T-cell (primary cell): Measurements from ENCODE around the gene RNU6-9. TPM values are rescaled to one million over a fixed set of nuclear protein-coding genes. Genes with fewer than 3 reads are reported as not detected.
A peak's percentile ranks its signal among the peaks of the same experiment; 100 is the strongest.

Experiments used
- ATAC-seq, 4 experiments: fragments of 200-7000 bp in 3 of 4; fragments of 150-1000 bp in 1 of 4; cut with Tn5 transposase; replicated peaks in 1 of 4; 1 replicate in 3 of 4; 2 replicates in 1 of 4; pipeline ENCODE4 v1.10.0; 2021; ENCODE audit warnings: moderate library complexity in 3 of 4, mild to moderate bottlenecking in 2 of 4, moderate number of reproducible peaks in 1 of 4
- CTCF ChIA-PET, 2 donors: fragments of 300-600 bp; sonication (Branson Sonifier 250); formaldehyde crosslinking; loops; one replicate each; lab custom pipeline; 2022; ENCODE audit warnings: antibody characterized with exemption in 2 of 2; lab: Charles Lee
- POLR2A ChIA-PET, 2 donors: fragments of 300-600 bp; sonication (Branson Sonifier 250); formaldehyde crosslinking; loops; one replicate each; lab custom pipeline; 2022; ENCODE audit warnings: antibody characterized with exemption in 2 of 2; lab: Charles Lee
- DNase-seq, 35 experiments: peaks; one replicate each; pipeline versions ENCODE4 v3.0.0 to v3.0.0-alpha.2; 2013 to 2023
- H3K27ac ChIP-seq: one replicate; pipeline ENCODE4 v1.5.1; 2013; ENCODE audit warnings: low read length
- H3K27me3 ChIP-seq, 2 experiments: replicated peaks in 1 of 2; 1 replicate in 1 of 2; 2 replicates in 1 of 2; pipeline versions ENCODE4 v1.6.1 to v1.7.0; 2013; ENCODE audit warnings: low read length in 1 of 2, mixed read lengths in 1 of 2; ENCODE audit not compliant: control insufficient read depth in 2 of 2, insufficient read depth in 2 of 2; ENCODE audit errors: extremely low read depth in 1 of 2
- H3K36me3 ChIP-seq, 2 donors: 1 replicate in 1 of 2; 2 replicates in 1 of 2; pipeline versions ENCODE4 v1.6.1 to v1.7.0; 2013; ENCODE audit warnings: low read length in 1 of 2; ENCODE audit not compliant: control insufficient read depth in 2 of 2, insufficient read depth in 1 of 2; ENCODE audit errors: extremely low read depth in 1 of 2
- H3K4me1 ChIP-seq, 2 experiments: 1 replicate in 1 of 2; 2 replicates in 1 of 2; pipeline versions ENCODE4 v1.6.1 to v1.7.0; 2013; ENCODE audit warnings: low read length in 2 of 2, mixed read lengths in 1 of 2; ENCODE audit not compliant: insufficient read depth in 2 of 2, control insufficient read depth in 1 of 2; ENCODE audit errors: extremely low read depth in 1 of 2
- H3K4me3 ChIP-seq, 2 donors: 1 replicate in 1 of 2; 2 replicates in 1 of 2; pipeline versions ENCODE4 v1.5.1 to v1.7.0; 2013; ENCODE audit warnings: mild to moderate bottlenecking in 2 of 2, low read length in 1 of 2, moderate library complexity in 1 of 2; ENCODE audit not compliant: control insufficient read depth in 1 of 2; ENCODE audit errors: extremely low read depth in 1 of 2
- H3K9me3 ChIP-seq: 2 replicates; pipeline ENCODE4 v1.7.0; 2013
- H3K27ac Mint-ChIP-seq, 2 donors: one replicate each; pipeline ENCODE4 v1.8.0; 2020 to 2021; ENCODE audit warnings: mild to moderate bottlenecking in 2 of 2, mixed read lengths in 2 of 2
- H3K27me3 Mint-ChIP-seq, 2 donors: one replicate each; pipeline ENCODE4 v1.8.0; 2021 to 2022; ENCODE audit warnings: mixed read lengths in 2 of 2
- H3K36me3 Mint-ChIP-seq: one replicate; pipeline ENCODE4 v1.8.0; 2021; ENCODE audit warnings: mixed read lengths
- H3K4me1 Mint-ChIP-seq, 3 donors: one replicate each; pipeline ENCODE4 v1.8.0; 2020 to 2022; ENCODE audit warnings: mixed read lengths in 3 of 3, mild to moderate bottlenecking in 1 of 3
- H3K4me3 Mint-ChIP-seq, 3 donors: one replicate each; pipeline ENCODE4 v1.8.0; 2020 to 2022; ENCODE audit warnings: mild to moderate bottlenecking in 3 of 3, mixed read lengths in 3 of 3, moderate library complexity in 3 of 3
- H3K9me3 Mint-ChIP-seq, 3 donors: one replicate each; pipeline ENCODE4 v1.8.0; 2020 to 2022; ENCODE audit warnings: mixed read lengths in 3 of 3
- WGBS: methylation state at CpG from one replicate; pipeline ENCODE4 v1.1.5; 2013; ENCODE audit warnings: missing lambda C conversion rate; ENCODE audit not compliant: insufficient coverage; 5-methylcytosine and 5-hydroxymethylcytosine counted together
- total RNA-seq, 35 experiments: library from RNA in 6 of 35; stranded (reverse) in 6 of 35; fragments of 120-200 nt in 1 of 35; gene quantifications; one replicate each; pipeline versions ENCODE4 v1.2.1 to v1.2.4 and lab custom pipeline; 2013 to 2026

The RNU6-9 gene
- total RNA-seq, 5 donors from 2014 or later (not counting 1 experiment from before 2014, with no cell fraction given): not detected

DNA sequence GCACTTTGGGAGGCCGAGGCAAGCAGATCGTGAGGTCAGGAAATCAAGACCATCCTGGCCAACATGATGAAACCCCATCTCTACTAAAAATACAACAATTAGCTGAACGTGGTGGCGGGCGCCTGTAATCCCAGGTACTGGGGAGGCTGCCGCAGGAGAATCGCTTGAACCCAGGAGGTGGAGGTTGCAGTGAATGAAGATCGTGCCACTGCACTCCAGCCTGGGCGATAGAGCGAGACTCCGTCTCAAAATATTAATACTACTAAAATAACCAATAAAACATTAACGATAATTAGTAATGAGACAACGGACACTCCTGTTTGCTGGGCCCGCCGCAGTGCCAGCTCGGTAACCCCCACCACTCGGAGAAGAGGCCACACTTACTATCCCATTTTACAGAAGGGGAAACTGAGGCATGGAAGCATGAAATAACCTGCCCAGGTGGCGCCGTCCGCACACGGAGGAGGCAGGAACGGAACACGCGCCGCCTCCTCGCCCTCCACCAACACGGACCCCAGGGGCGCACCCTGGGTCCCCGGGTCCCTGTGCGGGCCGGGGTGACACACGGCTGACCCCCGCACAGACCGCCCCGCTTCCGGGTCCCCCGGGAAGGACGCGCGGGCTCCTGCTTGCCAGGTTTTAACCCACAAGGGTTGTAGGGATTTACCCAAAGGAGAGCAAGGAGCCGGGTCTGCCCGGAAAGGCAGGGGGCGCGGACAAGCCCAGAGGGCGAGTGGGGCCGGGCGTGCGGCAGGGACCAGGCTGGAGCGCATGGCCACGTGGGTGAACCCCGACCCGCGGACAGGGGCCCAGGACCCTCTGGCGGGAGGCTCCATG is 18.1 kb downstream of the RNU6-9 start:
- Mint-ChIP-seq H3K4me3 (peak overlapping the region; percentile 76 to 85 (median 79)), H3K27ac (peak overlapping the region; percentile 86), H3K36me3 (peaks cover 11% of the 10 kb centered on the region), H3K27me3 (peaks cover 0 to 2% of the 10 kb centered on the region in 2 donors), H3K4me1 (peaks cover 42 to 56% (median 51%) of the 10 kb centered on the region in 3 donors), H3K9me3 (no peaks in the 10 kb centered on the region)
- no peak for ATAC-seq
- CTCF ChIA-PET: no interaction called here
- Histone ChIP-seq H3K27me3 (peaks cover 0 to 12% of the 10 kb centered on the region in 2 experiments), H3K27ac (peak overlapping the region; percentile 49), H3K9me3 (no peaks in the 10 kb centered on the region), H3K36me3 (peaks cover 0 to 3% of the 10 kb centered on the region in 2 donors), H3K4me3 (peak overlapping the region in 1 of 2 donors; percentile 38), H3K4me1 (peaks cover 31 to 74% of the 10 kb centered on the region in 2 experiments)
- POLR2A ChIA-PET: no interaction called here
- 95% methylated on average over 32 of the region's 54 CpGs for WGBS
- peak in 1 of 35 experiments; percentile 27 for DNase-seq

DNA sequence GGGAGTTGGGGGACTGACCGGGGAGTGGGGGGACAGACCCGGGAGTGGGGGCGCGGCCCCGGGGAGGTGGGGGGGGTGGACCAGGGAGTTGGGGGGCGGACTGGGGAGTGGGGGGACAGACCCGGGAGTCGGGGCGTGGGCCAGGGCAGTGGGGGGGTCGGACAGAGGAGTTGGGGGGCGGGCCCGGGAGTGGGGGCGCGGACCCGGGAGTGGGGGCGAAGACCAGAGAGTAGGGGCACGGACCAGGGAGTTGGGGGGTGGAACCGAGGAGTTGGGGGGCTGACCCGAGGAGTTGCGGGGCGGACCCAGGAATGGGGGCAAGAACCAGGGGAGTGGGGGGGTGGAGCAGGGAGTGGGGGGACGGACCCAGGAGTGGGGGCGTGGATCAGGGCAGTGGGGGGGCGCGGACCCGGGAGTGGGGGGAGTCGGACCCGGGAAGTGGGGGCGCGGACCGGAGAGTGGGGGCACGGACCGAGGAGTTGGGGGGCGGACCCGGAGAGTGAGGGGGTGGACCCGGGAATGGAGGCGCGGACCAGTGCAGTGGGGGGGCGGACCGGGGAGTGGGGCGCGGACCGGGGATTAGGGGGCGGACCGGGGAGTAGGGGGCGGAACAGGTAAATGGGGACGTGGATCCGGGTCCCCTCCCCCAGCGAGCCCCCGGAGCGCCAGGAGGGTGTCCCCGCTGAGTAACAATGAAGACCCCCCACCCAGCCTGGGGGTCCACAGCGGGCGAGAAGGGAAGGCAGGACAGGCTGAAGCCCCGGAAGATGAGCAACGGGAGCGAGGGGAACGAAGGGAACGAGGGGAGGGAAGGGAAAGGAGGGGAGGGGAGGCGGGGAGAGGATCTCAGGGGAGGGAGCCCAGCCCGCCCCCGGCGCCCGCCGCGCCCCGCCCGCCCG is 19.1 kb downstream of the RNU6-9 start:
- H3K27me3 ChIP-seq: peaks cover 0 to 22% of the 10 kb centered on the region in 2 experiments
- ChIA-PET POLR2A (no interaction called here), CTCF (no interaction called here)
- Mint-ChIP-seq H3K9me3 (no peaks in the 10 kb centered on the region), H3K27ac (peak overlapping the region; percentile 64 to 82), H3K27me3 (peaks cover 0 to 2% of the 10 kb centered on the region in 2 donors), H3K4me3 (peak overlapping the region; percentile 78 to 85 (median 81)), H3K4me1 (peaks cover 32 to 45% (median 40%) of the 10 kb centered on the region in 3 donors), H3K36me3 (peaks cover 11% of the 10 kb centered on the region)
- DNase-seq: peak in 9 of 35 experiments; percentile 23 to 56 (median 36)
- H3K4me3 ChIP-seq: peak overlapping the region; percentile 59 to 91
- ATAC-seq: peak in 2 of 4 experiments; percentile 5 to 6
- peaks cover 0 to 3% of the 10 kb centered on the region in 2 donors for H3K36me3 ChIP-seq
- WGBS: 1% methylated on average over 17 of the region's 69 CpGs
- H3K27ac ChIP-seq: peak overlapping the region; percentile 96
- peaks cover 26 to 72% of the 10 kb centered on the region in 2 experiments for H3K4me1 ChIP-seq
- no peaks in the 10 kb centered on the region for H3K9me3 ChIP-seq

DNA sequence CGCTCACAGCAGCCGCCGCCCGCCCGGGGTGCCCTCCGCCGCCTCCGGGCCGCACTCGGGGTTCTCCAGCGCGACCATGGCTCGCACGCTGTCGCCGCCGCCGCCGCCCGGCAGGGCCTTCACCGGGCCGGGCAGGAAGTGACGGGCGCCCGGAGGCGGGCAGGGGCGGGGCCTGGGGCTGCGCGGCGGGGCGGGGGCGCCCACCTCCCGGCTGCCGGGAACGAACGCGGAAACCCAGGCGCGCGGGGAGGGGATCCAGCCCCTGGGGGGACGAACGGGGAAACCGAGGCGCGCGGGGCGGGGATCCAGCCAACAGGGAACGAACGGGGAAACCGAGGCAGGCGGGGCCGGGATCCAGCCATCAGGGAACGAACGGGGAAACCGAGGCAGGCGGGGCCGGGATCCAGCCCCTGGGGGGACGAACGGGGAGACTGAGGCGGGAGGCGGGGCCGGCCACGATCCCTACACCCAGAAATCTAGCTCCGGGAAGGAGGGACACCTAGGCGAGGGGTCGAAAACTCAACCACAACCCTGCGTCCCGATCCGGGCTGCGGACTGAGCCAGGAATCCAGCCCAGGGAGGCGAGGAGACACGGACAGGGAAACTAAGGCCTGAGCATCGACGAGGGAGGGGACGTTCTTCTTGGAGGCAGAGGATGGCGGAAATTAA is 19.9 kb downstream of the RNU6-9 start, which contains the start of gene R3HDM4:
Gene R3HDM4, minus strand, starts transcription at position 140 of the 669 bp plus-strand sequence. Its CDS starts 62 bp downstream, at position 78.
- 0% methylated on average over 64 of the region's 76 CpGs for WGBS
- ATAC-seq (peak; percentile 58 to 63 (median 62)), DNase-seq (peak; percentile 66 to 91 (median 81))
- Mint-ChIP-seq H3K27me3 (peaks cover 0 to 5% of the 10 kb centered on the region in 2 donors), H3K4me1 (peaks cover 28 to 41% (median 36%) of the 10 kb centered on the region in 3 donors), H3K9me3 (no peaks in the 10 kb centered on the region), H3K4me3 (peak within 1 kb of the TSS; percentile 79 to 85 (median 84)), H3K36me3 (peaks cover 11% of the 10 kb centered on the region), H3K27ac (peak within 1 kb of the TSS; percentile 95)
- peak within 1 kb of the TSS; percentile 99 for H3K27ac ChIP-seq
- peaks cover 0 to 3% of the 10 kb centered on the region in 2 donors for H3K36me3 ChIP-seq
- peak within 1 kb of the TSS; percentile 75 to 97 for H3K4me3 ChIP-seq
- H3K9me3 ChIP-seq: no peaks in the 10 kb centered on the region
- H3K4me1 ChIP-seq: peaks cover 26 to 72% of the 10 kb centered on the region in 2 experiments
- ChIA-PET POLR2A (no interaction called here), CTCF (interaction anchor here in 1 of 2 donors (1.0 kb wide), 1 partner anchor 20 kb away, joined by 3 read pairs; the partner anchor contains the start of genes MED16 and RNU6-9)
- peaks cover 0 to 30% of the 10 kb centered on the region in 2 experiments for H3K27me3 ChIP-seq

DNA sequence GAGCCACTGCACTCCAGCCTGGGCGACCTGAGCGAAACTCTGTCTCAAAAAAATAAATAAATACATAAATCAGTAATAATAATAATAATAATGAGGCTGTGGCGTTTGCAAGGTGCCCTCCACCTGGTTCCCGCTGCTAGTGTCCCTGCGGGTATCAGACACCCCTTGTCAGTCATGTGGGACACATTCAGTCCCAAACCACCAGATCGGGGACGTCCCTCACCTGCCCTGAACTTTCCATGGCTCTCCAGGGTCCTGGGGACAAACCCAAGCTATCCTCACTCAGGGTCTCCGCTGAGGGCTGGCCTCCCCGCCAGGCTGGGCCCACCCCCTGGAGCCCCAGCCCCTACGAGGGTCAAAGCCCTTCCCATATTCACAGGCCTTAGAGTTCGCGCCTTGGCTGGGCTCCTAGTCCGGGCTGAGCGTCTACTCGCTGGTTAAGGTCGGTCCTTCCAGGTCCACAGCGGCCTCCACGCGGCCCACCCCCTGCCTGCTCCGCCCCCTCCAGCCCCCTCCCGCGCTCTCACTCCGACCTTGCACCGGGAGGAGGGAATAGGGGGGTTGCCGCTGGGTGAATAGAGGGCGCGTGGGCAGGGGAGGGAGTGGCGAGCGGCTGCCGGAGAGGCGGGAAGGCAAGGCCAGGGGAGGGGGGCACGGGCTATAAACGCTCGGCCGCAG is 23.5 kb downstream of the RNU6-9 start:
- peaks cover 16 to 24% (median 21%) of the 10 kb centered on the region in 3 donors for H3K4me1 Mint-ChIP-seq
- WGBS: 23% methylated on average over 22 of the region's 35 CpGs
- Histone ChIP-seq H3K4me3 (peak overlapping the region; percentile 15 to 67), H3K9me3 (no peaks in the 10 kb centered on the region), H3K27me3 (peaks cover 0 to 44% of the 10 kb centered on the region in 2 experiments), H3K27ac (no peak overlapping the region), H3K36me3 (no peaks in the 10 kb centered on the region), H3K4me1 (peaks cover 16 to 67% of the 10 kb centered on the region in 2 experiments)
- H3K27me3 Mint-ChIP-seq: peaks cover 0 to 5% of the 10 kb centered on the region in 2 donors
- H3K4me3 Mint-ChIP-seq: peak overlapping the region; percentile 25 to 81 (median 64)
- DNase-seq (no peak), ATAC-seq (no peak)
- H3K9me3 Mint-ChIP-seq: no peaks in the 10 kb centered on the region
- no peaks in the 10 kb centered on the region for H3K36me3 Mint-ChIP-seq
- ChIA-PET CTCF (no interaction called here), POLR2A (no interaction called here)
- no peak overlapping the region for H3K27ac Mint-ChIP-seq

DNA sequence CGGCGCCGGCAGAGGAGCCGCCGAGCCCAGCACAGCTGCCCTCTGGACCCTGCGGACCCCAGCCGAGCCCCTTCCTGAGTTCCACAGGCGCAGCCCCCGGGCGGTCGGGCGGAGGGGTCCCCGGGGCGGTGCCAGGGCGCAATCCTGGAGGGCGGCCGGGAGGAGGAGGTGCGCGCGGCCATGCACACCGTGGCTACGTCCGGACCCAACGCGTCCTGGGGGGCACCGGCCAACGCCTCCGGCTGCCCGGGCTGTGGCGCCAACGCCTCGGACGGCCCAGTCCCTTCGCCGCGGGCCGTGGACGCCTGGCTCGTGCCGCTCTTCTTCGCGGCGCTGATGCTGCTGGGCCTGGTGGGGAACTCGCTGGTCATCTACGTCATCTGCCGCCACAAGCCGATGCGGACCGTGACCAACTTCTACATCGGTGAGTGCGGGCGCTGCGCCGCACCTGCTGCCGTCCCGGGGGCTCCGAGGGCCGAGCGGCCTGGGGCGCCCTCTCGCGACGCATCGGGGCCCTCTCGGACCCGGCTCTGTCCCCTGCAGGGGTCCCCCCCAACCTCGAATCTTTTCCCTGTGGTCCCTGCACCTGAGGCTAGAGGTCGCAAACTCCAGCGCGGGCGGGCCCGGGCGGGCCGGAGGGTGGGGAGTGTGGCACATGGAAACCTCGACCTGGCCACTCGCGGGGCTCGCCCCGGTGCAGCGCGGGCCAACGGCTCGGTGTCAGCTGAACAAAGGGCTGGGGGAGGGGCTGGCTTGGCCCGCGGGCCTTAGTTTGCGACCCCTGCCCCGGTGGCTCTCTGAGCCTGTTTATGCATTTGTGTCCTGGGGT is 24.3 kb downstream of the RNU6-9 start, which contains the start of gene KISS1R:
Gene KISS1R, plus strand, starts transcription at position 11 of the 829 bp plus-strand sequence. Its CDS starts 170 bp downstream, at position 181.
- CTCF ChIA-PET: no interaction called here
- H3K27ac ChIP-seq: no peak within 1 kb of the TSS

More for the DNA sequence above, 24.3 kb downstream of the RNU6-9 start, which contains the start of gene KISS1R:
- peak in 2 of 4 experiments; percentile 10 to 11 for ATAC-seq
- DNase-seq: peak in 12 of 35 experiments; percentile 17 to 65 (median 55)
- H3K36me3 ChIP-seq: no peaks in the 10 kb centered on the region
- Mint-ChIP-seq H3K36me3 (no peaks in the 10 kb centered on the region), H3K27me3 (peaks cover 0 to 5% of the 10 kb centered on the region in 2 donors), H3K27ac (peak within 1 kb of the TSS; percentile 55 to 78), H3K4me1 (peaks cover 20 to 27% (median 24%) of the 10 kb centered on the region in 3 donors), H3K9me3 (no peaks in the 10 kb centered on the region), H3K4me3 (peak within 1 kb of the TSS; percentile 74 to 81 (median 77))
- peaks cover 15 to 64% of the 10 kb centered on the region in 2 experiments for H3K4me1 ChIP-seq
- H3K9me3 ChIP-seq: no peaks in the 10 kb centered on the region
- peaks cover 0 to 44% of the 10 kb centered on the region in 2 experiments for H3K27me3 ChIP-seq
- POLR2A ChIA-PET: no interaction called here
- H3K4me3 ChIP-seq: peak within 1 kb of the TSS; percentile 15 to 67
- 2% methylated on average over 84 of the region's 87 CpGs for WGBS
